GM12878 (cell line): ENCODE data around the gene ADCY9. TPM values are rescaled to one million over a fixed set of nuclear protein-coding genes. Genes with fewer than 3 reads are reported as not detected.

ENCODE experiments used
- ATAC-seq: fragments of 200-7000 bp; cut with Tn5 transposase; 3 replicates; pipeline ENCODE4 v1.9.1; 2020; ENCODE audit warnings: mild to moderate bottlenecking, moderate library complexity
- BruUV-seq: library from RNA; stranded (reverse); fragments of 400-500 nt; replicated peaks from 2 replicates; lab custom pipeline; 2021; lab: Mats Ljungman, UMichigan
- CTCF ChIA-PET: fragments of 300-600 bp; sonication (Branson Sonifier 250); formaldehyde crosslinking; extraction: SDS; loops from one replicate; lab custom pipeline; 2021; ENCODE audit warnings: inconsistent platforms; lab: Yijun Ruan, JAX
- POLR2A ChIA-PET: fragments of 350-600 bp; formaldehyde crosslinking; extraction: SDS; loops from one replicate; lab custom pipeline; 2021; ENCODE audit warnings: inconsistent platforms; lab: Charles Lee
- RAD21 ChIA-PET: fragments of 300-600 bp; sonication (Branson Sonifier 250); formaldehyde crosslinking; loops from one replicate; lab custom pipeline; 2023; ENCODE audit warnings: antibody characterized with exemption; ENCODE audit not compliant: unreplicated experiment; lab: Charles Lee
- SMC1A ChIA-PET: fragments of 300-600 bp; sonication (Branson Sonifier 250); formaldehyde crosslinking; loops from one replicate; lab custom pipeline; 2023; ENCODE audit not compliant: unreplicated experiment, uncharacterized antibody; lab: Charles Lee
- DNase-seq: peaks from one replicate; pipeline ENCODE4 v3.0.0-alpha.2; 2011; ENCODE audit warnings: low read depth, low spot score
- FAIRE-seq: peaks from 3 replicates; lab custom pipeline; 2011; peaks lifted over from hg19 to GRCh38; lab: Jason Lieb, UNC
- H2AFZ ChIP-seq: 2 replicates; pipeline ENCODE4 v1.6.0; 2011; ENCODE audit warnings: low read depth, low read length, control low read depth; ENCODE audit not compliant: control insufficient read depth
- H3K27ac ChIP-seq: 2 replicates; pipeline ENCODE4 v1.5.1; 2011; ENCODE audit warnings: control low read depth; ENCODE audit not compliant: control insufficient read depth, insufficient read depth
- H3K27me3 ChIP-seq, 2 experiments: replicated peaks in 1 of 2; 2 replicates each; pipeline versions ENCODE4 v1.6.0 to v1.6.1; 2011; ENCODE audit warnings: low read length in 1 of 2; ENCODE audit not compliant: control insufficient read depth in 2 of 2, insufficient read depth in 2 of 2
- H3K36me3 ChIP-seq, 2 experiments: 2 replicates each; pipeline ENCODE4 v1.5.1; 2011; ENCODE audit warnings: low read length in 1 of 2; ENCODE audit not compliant: control insufficient read depth in 2 of 2, insufficient read depth in 2 of 2
- H3K4me1 ChIP-seq: 2 replicates; pipeline ENCODE4 v1.6.1; 2011; ENCODE audit warnings: mild to moderate bottlenecking, low read length, moderate library complexity, mixed read lengths; ENCODE audit not compliant: control insufficient read depth, insufficient read depth
- H3K4me2 ChIP-seq: 2 replicates; pipeline ENCODE4 v1.6.0; 2011; ENCODE audit warnings: control low read depth; ENCODE audit not compliant: control insufficient read depth, insufficient read depth
- H3K4me3 ChIP-seq: fragments of 200-600 bp; sonication (generic); 2 replicates; pipeline ENCODE4 v1.5.1; 2016
- H3K79me2 ChIP-seq: 2 replicates; pipeline ENCODE4 v1.6.0; 2011; ENCODE audit warnings: low read length; ENCODE audit not compliant: control insufficient read depth, insufficient read depth
- H3K9ac ChIP-seq: 2 replicates; pipeline ENCODE4 v1.8.0; 2011; ENCODE audit warnings: low read length, control low read depth, mixed read lengths; ENCODE audit not compliant: control insufficient read depth, insufficient read depth
- H3K9me3 ChIP-seq: replicated peaks from 3 replicates; pipeline ENCODE4 v1.5.1; 2011; ENCODE audit warnings: mild to moderate bottlenecking, low read length; ENCODE audit not compliant: control insufficient read depth, insufficient read depth
- H4K20me1 ChIP-seq: 2 replicates; pipeline ENCODE4 v1.6.0; 2011; ENCODE audit not compliant: control insufficient read depth, insufficient read depth
- BRCA1 ChIP-seq: IDR thresholded peaks from 2 replicates; pipeline ENCODE4 v1.6.1; 2011; ENCODE audit warnings: low read depth, low read length, improper control_type of control experiment
- EGR1 ChIP-seq, 2 experiments: IDR thresholded peaks; 1 replicate in 1 of 2; 2 replicates in 1 of 2; pipeline ENCODE4 v1.6.1; 2011 to 2012; ENCODE audit warnings: low read depth in 2 of 2, low read length in 2 of 2, borderline replicate concordance in 1 of 2, mild to moderate bottlenecking in 1 of 2, moderate library complexity in 1 of 2
- FOXM1 ChIP-seq: IDR thresholded peaks from 2 replicates; pipeline ENCODE4 v1.6.1; 2012; ENCODE audit warnings: low read depth, mild to moderate bottlenecking, inconsistent platforms, low read length, moderate library complexity
- HDAC2 ChIP-seq: fragments of 200-600 bp; sonication (generic); IDR thresholded peaks from 2 replicates; pipeline ENCODE4 v1.6.1; 2017
- MTA2 ChIP-seq: fragments of 450-650 bp; IDR thresholded peaks from 2 replicates; pipeline ENCODE4 v1.6.1; 2016; ENCODE audit warnings: low read depth, mild to moderate bottlenecking, moderate library complexity
- NFYA ChIP-seq: IDR thresholded peaks from 2 replicates; pipeline ENCODE4 v1.6.1; 2011; ENCODE audit warnings: low read depth, mild to moderate bottlenecking, low read length, improper control_type of control experiment, borderline replicate concordance
- POLR2AphosphoS2 ChIP-seq: IDR thresholded peaks from 2 replicates; pipeline ENCODE4 v1.6.1; 2011; ENCODE audit warnings: low read depth, mild to moderate bottlenecking, low read length, improper control_type of control experiment, moderate library complexity
- SMARCA5 ChIP-seq: fragments of 450-650 bp; IDR thresholded peaks from 2 replicates; pipeline ENCODE4 v1.6.1; 2017; ENCODE audit warnings: mild to moderate bottlenecking
- TCF3 ChIP-seq: IDR thresholded peaks from 2 replicates; pipeline ENCODE4 v1.6.1; 2012; ENCODE audit warnings: low read depth, mild to moderate bottlenecking, low read length, borderline replicate concordance; ENCODE audit not compliant: insufficient read depth
- YY1 ChIP-seq: IDR thresholded peaks from 2 replicates; pipeline ENCODE4 v1.6.1; 2011; ENCODE audit warnings: low read depth, mild to moderate bottlenecking, low read length
- ZNF24 ChIP-seq: fragments of 450-650 bp; IDR thresholded peaks from 2 replicates; pipeline ENCODE4 v1.6.1; 2017; ENCODE audit warnings: antibody characterized with exemption, mild to moderate bottlenecking
- ZNF384 ChIP-seq: IDR thresholded peaks from 2 replicates; pipeline ENCODE4 v1.6.1; 2012; ENCODE audit warnings: low read depth, mild to moderate bottlenecking, low read length, improper control_type of control experiment, borderline replicate concordance
- ZSCAN29 ChIP-seq: fragments of 450-650 bp; IDR thresholded peaks from 2 replicates; pipeline ENCODE4 v1.6.1; 2017; ENCODE audit warnings: mild to moderate bottlenecking, moderate library complexity
- ZZZ3 ChIP-seq: IDR thresholded peaks from 2 replicates; pipeline ENCODE4 v1.6.1; 2011; ENCODE audit warnings: low read depth; ENCODE audit not compliant: control insufficient read depth, insufficient read length
- WGBS: methylation state at CpG from one replicate; pipeline ENCODE4 v1.1.6; 2016; ENCODE audit warnings: low lambda C conversion rate; ENCODE audit not compliant: insufficient replicate concordance, insufficient coverage; ENCODE audit errors: missing lambda C conversion rate; 5-methylcytosine and 5-hydroxymethylcytosine counted together
- in situ Hi-C: fragments of 300-500 bp; cut with MboI; formaldehyde crosslinking; loops from 9 replicates; pipeline ENCODE4 v1.14.3; 2018; ENCODE audit warnings: mixed read lengths
- intact Hi-C: fragments of 100-400 bp; cut with micrococcal nuclease; formaldehyde crosslinking; loops from one replicate; pipeline ENCODE4 v1.14.2; 2022; ENCODE audit not compliant: unreplicated experiment
- polyA plus RNA-seq, 11 experiments: library from polyadenylated mRNA; depleted of rRNA in 4 of 11; unstranded in 6 of 11; stranded (reverse) in 5 of 11; fragments of >200 nt; fragmentation: Nextera tagmentation in 4 of 11; fragmentation: Illumina TruSeq in 1 of 11; extraction: Ambion mirVana in 4 of 11; extraction: Trizol in 1 of 11; gene quantifications; 1 replicate in 1 of 11; 2 replicates in 10 of 11; pipeline versions ENCODE4 v1.2.1 to v1.2.3, GENCODE V29; 2011 to 2016; ENCODE audit warnings: inconsistent platforms in 2 of 11, missing spikeins in 2 of 11, low read depth in 1 of 11
- total RNA-seq, 4 experiments: library from RNA; depleted of rRNA in 3 of 4; stranded (reverse); fragments of >200 nt in 3 of 4; fragmentation: Illumina TruSeq in 1 of 4; extraction: Trizol in 1 of 4; gene quantifications; 2 replicates each; pipeline versions ENCODE4 v1.2.1 to v1.2.3, GENCODE V29; 2013 to 2021
- TF ChIP-seq, protein P1 (sequence below): IDR thresholded peaks from 2 replicates; pipeline ENCODE4 v1.6.1; 2011; ENCODE audit warnings: borderline replicate concordance, low read depth, mild to moderate bottlenecking, moderate library complexity, low read length; ENCODE audit not compliant: insufficient read depth, poor library complexity, severe bottlenecking
- TF ChIP-seq, protein P2 (sequence below): fragments of 450-650 bp; IDR thresholded peaks from 2 replicates; pipeline ENCODE4 v1.6.1; 2016; ENCODE audit warnings: mild to moderate bottlenecking, moderate library complexity, borderline replicate concordance
- TF ChIP-seq, protein P3 (sequence below): IDR thresholded peaks from 2 replicates; pipeline ENCODE4 v1.6.1; 2011; ENCODE audit warnings: low read depth, mild to moderate bottlenecking, low read length, moderate library complexity, borderline replicate concordance; ENCODE audit errors: extremely low read depth

Gene ADCY9
- total and polyA plus RNA-seq, 10 of the 15 experiments (the other 5 are each of a cell fraction or from before 2014, with no cell fraction given): 0.09 to 0.41 (median 0.15) TPM; not detected in 3

DNA sequence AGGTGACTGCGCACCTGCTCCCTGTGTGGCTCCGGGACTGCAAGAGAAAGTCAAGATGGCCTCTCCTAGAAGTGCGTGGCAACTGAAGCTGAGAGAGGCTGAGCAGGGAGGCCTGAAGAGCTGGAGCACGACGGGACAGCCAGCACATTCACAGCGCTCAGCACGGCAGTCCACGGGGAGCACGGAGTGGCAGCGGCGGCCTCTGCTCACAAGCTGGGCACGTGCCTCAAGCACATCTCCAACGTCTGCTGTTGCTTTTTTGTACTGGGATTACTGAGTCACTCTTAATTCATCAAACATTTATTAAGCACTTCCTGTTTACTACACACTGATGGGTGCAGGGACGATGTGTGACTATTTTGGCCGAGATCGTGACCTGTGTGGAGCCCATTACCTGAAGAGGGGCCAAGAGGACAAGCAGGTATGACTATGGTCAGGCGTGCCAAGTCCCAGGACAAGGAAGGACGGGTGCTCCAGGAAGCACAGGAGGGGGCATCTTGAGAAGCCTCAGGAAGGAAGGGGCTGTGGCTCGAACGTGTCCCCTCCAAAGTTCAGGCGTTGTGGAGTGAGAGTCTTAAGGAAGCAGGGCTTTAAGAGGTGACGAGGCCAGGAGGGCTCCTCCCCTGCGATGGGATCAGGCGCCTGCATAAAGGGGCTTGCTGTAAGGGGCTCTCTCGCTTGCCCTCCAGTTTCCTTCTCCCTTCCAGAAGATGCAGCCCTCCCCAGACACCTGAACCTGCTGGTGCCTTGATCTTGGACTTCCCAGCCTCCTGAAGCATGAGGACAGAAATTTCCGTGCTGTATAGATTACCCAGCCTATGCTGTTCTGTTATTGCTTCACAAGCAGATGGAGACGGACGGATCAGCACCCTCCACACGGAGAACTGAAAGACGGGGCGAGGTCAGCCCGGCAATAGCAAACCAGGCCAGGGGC is 105.8 kb downstream of the ADCY9 start:
- H4K20me1 ChIP-seq: no peaks in the 10 kb centered on the region
- SMC1A ChIA-PET: no interaction called here
- POLR2A ChIA-PET: no interaction called here
- no peaks in the 10 kb centered on the region for H3K4me1 ChIP-seq
- no peak overlapping the region for H3K4me3 ChIP-seq
- CTCF ChIA-PET: no interaction called here
- no peaks in the 10 kb centered on the region for H3K36me3 ChIP-seq
- BruUV-seq: no TSS peak
- no peak overlapping the region for H3K27ac ChIP-seq
- H3K27me3 ChIP-seq: no peaks in the 10 kb centered on the region; a peak in 1 of 4 replicates
- no peaks in the 10 kb centered on the region for H3K79me2 ChIP-seq
- DNase-seq: no peak
- H3K9me3 ChIP-seq: no peaks in the 10 kb centered on the region
- no peak for ATAC-seq
- RAD21 ChIA-PET: no interaction called here
- in situ Hi-C loops (no loop called here), intact Hi-C loops (no loop called here)
- FAIRE-seq: no peak
- H2AFZ ChIP-seq: no peak overlapping the region
- H3K4me2 ChIP-seq: no peak overlapping the region
- WGBS: 55% methylated on average over 32 of the region's 32 CpGs
- H3K9ac ChIP-seq: no peak overlapping the region
- TF ChIP-seq, protein P1, sequence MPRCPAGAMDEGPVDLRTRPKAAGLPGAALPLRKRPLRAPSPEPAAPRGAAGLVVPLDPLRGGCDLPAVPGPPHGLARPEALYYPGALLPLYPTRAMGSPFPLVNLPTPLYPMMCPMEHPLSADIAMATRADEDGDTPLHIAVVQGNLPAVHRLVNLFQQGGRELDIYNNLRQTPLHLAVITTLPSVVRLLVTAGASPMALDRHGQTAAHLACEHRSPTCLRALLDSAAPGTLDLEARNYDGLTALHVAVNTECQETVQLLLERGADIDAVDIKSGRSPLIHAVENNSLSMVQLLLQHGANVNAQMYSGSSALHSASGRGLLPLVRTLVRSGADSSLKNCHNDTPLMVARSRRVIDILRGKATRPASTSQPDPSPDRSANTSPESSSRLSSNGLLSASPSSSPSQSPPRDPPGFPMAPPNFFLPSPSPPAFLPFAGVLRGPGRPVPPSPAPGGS: no peak
- TF ChIP-seq POLR2AphosphoS2: no peak
- TF ChIP-seq ZNF24: no peak
- no peak for TF ChIP-seq ZZZ3
- TF ChIP-seq, protein P2, sequence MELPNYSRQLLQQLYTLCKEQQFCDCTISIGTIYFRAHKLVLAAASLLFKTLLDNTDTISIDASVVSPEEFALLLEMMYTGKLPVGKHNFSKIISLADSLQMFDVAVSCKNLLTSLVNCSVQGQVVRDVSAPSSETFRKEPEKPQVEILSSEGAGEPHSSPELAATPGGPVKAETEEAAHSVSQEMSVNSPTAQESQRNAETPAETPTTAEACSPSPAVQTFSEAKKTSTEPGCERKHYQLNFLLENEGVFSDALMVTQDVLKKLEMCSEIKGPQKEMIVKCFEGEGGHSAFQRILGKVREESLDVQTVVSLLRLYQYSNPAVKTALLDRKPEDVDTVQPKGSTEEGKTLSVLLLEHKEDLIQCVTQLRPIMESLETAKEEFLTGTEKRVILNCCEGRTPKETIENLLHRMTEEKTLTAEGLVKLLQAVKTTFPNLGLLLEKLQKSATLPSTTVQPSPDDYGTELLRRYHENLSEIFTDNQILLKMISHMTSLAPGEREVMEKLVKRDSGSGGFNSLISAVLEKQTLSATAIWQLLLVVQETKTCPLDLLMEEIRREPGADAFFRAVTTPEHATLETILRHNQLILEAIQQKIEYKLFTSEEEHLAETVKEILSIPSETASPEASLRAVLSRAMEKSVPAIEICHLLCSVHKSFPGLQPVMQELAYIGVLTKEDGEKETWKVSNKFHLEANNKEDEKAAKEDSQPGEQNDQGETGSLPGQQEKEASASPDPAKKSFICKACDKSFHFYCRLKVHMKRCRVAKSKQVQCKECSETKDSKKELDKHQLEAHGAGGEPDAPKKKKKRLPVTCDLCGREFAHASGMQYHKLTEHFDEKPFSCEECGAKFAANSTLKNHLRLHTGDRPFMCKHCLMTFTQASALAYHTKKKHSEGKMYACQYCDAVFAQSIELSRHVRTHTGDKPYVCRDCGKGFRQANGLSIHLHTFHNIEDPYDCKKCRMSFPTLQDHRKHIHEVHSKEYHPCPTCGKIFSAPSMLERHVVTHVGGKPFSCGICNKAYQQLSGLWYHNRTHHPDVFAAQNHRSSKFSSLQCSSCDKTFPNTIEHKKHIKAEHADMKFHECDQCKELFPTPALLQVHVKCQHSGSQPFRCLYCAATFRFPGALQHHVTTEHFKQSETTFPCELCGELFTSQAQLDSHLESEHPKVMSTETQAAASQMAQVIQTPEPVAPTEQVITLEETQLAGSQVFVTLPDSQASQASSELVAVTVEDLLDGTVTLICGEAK: no peak
- TF ChIP-seq FOXM1: no peak
- no peak for TF ChIP-seq HDAC2
- TF ChIP-seq ZSCAN29: no peak
- TF ChIP-seq SMARCA5: no peak
- no peak for TF ChIP-seq ZNF384
- TF ChIP-seq EGR1 (IDR thresholded peaks at IDR 0.05; ENCODE audit: borderline replicate concordance in 1 of 2, low read depth in 2 of 2, low read length in 2 of 2): no peak
- no peak for TF ChIP-seq TCF3
- no peak for TF ChIP-seq MTA2
- TF ChIP-seq BRCA1: no peak
- no peak for TF ChIP-seq NFYA
- TF ChIP-seq, protein P3, sequence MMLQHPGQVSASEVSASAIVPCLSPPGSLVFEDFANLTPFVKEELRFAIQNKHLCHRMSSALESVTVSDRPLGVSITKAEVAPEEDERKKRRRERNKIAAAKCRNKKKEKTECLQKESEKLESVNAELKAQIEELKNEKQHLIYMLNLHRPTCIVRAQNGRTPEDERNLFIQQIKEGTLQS: no peak
- TF ChIP-seq YY1: no peak
